Myocyte (in vitro differentiated cells): Measurements from ENCODE around the gene HMOX2. TPM values are rescaled to one million over a fixed set of nuclear protein-coding genes. Genes with fewer than 3 reads are reported as not detected.

Source experiments
- DNase-seq: peaks from one replicate; pipeline ENCODE4 v3.0.0-alpha.2; 2012; ENCODE audit warnings: low read depth
- total RNA-seq: library from RNA; depleted of rRNA; stranded (reverse); fragments of >200 nt; gene quantifications from 2 replicates; pipeline ENCODE4 v1.2.3, GENCODE V29; 2014

The HMOX2 gene
- total RNA-seq, 1 donor from 2014 or later = 35.4 TPM

DNA sequence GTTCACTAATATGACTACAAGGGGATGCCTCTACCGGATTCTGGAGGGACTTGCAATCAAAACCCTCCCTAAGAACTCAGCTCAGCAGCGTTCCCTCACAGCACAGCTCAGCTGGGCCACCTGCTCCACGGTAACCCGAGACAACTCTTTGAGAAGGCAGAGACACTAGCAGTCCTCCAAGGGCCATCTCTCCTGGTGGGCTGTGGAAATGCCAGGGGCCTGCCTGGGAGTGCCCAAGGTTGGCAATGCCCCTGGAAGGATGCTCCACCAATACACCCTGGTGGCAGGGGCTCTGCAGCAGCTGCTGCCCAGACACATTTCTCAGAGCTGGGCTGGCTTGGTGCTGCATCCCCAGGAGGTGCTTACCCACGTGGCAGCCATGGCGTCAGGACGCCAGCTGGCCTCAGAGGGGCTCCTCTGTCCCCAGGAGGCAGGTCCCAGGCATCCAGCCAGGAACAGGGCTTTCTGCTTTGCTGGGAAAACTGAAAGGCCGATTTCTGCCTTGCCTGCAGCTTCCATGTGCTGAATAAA is 45.9 kb downstream of the HMOX2 start:
- peak; percentile 74 for DNase-seq

DNA sequence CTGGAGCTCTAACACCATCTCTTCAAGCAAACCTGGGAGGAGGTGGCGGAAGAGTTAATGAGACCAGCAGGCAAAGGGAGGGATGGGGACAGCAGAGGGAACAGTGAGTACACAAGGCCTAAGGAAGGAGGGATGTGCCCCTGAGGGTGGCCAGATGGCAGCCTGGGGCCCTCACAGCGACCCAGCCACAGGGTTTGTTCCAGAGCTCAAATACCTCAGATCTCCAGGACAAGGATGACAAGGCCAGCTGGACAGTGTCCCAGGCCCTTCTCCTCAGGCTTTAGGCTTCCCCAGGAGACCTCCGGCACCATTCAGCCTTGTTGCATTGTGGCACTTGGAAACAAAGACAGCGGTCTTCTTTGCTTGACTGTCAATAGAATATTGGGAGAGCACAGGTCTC is 47.5 kb downstream of the HMOX2 start:
- peak; percentile 17 for DNase-seq

DNA sequence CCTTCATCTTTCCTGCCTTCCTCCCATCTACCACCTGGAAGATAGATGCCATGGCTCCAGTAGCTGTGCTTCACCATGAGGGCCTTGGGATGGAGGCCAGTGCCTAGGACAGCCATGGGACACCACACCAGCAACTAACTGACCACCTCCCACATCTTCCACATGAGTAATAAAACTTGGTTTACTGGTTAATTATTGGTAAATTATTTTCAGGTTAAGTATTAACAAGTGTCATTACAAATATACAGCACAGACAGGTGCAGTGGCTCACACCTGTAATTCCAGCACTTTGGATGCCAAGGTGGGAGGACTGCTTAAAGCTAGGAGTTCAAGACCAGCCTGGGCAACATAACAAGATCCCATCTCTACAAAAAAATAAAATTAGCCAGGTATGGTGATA is 48.4 kb downstream of the HMOX2 start:
- no peak for DNase-seq

DNA sequence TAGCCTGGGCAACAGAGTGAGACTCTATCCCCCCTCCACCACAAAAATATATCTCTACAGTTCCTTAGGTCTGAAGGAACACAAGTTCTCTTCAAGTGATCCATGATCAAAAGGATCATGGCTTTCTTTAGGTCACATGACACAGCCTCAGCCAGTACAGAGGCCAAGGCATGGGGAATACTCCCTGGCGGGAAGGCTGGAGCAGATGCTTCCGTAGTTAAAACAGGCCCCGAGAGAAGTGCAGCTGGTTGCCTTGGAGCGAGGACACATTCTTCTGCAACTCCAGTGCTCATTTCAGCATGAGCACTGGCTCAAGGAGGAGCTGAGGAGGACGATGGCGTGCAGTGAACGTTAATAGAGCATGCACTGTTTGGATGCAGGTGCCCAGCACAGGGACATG is 48.9 kb downstream of the HMOX2 start:
- no peak for DNase-seq

DNA sequence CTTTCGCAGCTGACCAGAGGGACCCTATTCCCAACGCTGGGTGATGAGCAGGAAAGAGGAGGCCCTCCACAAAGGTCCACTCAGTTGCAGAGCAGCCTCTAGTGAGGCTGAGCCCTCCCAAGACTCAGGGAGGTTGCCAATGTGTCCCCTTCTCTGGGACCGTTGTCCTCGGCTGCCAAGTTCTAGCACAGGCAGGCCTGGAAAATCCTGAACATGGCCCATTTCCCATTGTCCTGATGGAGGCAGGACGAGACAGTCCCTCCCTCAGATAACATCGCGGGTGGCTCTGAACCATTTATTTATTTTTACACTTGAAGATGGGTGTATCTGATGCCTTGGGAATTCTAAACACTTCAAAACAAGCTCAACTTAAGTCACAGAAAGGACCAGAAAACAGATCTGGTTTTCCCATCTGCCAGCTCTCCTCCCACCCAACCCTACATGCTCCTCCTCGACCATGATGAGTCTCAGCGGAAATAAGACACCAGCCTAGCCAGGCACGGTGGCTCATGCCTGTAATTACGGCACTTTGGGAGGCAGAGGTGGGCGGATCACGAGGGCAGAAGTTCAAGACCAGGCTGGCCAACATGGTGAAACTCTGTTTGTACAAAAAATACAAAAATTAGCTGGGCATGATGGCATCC is 49.6 kb downstream of the HMOX2 start:
- DNase-seq = no peak

DNA sequence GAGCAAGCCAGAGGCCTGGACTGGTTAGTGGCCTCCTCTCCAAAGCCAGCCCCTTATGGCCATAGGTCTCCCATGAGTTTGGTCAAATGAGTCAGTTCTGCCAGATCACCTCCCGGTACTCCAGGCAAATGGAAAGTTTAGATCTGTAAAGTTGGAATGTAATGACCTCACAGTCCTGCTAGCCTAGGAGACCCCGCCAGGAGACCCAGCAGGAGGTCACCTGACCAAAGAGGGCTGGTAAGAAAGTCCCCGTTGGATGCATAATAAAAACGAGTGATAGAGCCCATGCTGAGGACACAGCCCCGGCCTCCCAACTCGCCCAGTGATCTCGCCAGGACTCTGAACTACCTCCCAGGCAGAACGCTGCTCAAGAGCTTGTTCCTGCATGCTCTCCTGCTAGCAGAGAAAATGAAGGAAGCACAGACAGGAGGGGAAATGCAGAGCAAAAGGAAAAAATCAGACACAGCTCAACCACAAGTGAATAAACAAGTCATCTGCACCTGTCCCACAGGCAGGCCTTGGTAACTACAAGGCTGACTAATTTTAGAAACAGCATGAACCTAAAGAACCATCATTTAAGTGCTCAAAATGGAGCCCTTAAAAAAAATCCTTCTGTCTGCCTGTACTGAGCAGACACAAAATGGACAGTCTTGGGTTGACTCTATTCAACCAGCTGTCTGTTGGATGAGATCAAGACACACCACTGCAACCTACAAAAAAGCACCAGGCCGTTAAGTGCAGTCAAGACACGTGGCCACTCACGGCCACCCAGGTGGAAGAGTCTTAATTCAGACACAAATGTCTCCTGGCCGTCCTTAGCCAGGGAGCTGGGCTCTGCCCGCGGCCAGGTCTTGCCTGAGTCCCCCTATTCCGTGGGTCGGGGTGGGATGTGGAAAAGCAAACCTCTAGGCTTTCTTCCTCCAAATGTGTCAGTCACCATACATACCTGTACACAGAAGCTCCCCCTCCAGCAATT is 53.2 kb downstream of the HMOX2 start:
- peak; percentile 79 for DNase-seq

DNA sequence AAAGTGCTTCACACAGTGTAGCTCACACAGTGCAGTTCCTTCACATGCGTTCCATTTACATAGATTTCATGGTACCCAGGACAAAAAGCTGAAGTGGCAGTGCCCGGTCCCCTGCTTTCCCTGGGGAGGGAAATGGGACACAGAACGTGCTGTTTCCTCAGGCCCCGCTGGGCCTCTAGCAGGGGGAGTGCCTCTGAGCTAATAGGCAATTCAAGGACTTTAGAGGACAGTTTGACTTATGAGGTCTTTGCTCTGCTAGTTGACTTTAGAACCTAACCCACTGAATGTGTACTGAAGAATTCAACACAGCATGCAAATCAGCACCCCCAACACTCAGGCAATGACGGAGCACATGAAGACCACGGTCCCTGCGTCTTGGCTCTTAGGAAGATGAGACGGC is 55.6 kb downstream of the HMOX2 start:
- DNase-seq = no peak

DNA sequence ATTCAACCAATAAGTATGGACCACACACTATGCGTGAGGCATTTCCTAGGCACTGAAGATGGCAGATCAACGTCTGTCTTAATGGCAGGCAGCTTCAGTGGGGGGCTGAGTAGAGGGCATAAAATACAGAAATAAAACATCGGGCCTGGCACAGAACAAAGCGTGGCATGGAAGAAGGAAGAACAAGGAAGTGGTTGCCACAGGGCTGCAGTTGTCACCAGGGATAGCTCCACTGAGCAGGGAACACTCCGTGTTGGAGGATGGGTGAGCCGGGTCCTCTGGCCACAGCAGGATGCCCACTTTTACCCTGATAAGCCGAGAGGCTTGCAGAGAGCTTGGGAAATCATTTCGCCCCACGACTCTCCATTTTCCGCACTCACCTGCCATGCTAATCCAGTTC is 56.0 kb downstream of the HMOX2 start:
- no peak for DNase-seq

DNA sequence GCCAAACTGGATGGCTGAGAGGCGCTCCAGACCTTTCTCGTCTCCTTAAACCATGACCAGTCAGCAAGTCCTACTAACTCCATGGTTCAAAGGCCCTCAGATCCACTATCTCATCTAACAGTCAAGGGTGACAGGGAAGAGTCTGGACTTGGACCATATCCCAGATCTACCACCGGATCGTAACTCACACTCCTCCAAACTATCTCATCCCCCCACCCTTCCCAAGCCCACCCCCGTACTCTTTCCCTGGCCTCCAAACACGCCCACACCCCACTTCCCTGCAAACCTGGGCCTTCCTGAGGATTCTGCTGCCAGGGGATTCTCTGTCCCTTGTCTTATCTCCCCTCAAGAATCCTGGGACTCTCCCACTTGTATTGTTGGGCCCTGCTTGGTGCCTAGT is 57.3 kb downstream of the HMOX2 start:
- DNase-seq = no peak

DNA sequence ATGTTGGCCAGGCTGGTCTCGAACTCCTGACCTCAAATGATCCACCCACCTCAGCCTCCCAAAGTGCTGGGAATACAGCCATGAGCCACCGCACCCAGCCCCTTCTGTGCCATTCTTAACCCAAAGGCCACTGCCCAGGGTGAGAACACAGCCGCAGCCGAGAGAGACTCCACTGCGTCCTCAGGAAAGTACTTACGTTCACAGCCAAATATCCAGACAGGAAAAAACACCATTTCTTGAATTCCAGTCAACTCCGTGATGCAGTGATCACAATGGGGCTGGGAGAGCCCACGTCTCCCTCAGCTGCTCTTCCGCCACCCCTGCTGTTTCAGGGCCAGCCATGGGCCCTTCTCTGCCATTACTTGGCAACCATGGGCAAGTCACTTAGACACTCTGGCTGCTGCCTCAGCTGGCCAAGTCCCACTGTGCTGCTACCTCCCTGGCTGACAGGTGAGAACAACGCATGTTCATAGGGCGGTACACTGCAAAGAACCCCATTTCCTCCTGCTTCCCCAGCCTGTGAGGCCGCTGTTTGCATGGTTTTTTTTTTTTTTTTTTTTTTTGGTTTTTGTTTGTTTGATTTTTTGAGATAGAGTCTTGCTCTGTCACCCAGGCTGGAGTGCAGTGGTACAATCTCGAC is 58.1 kb downstream of the HMOX2 start:
- no peak for DNase-seq

DNA sequence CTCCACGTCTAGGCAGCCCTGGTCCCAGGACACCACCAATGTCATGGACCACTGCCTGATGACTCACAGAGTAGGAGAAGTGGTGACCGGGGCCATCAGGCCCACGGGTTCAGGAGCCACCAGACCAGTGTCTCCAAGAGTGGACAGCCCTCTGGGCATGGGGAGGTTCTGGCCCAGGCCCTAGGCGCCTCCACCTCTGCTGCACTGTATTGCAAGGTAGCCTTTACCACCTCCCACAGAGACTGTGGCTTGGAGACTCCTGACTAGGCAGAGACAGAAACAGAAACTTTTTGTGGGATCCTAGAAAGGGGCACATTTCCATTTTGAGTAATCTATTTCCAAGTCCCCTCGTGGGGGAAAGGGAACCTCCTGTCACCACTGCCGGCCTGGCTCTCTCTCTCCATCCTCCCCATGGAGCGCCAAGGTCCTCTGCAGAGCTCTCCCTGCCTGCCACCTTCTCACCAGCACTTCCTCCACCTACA is 59.5 kb downstream of the HMOX2 start:
- no peak for DNase-seq

DNA sequence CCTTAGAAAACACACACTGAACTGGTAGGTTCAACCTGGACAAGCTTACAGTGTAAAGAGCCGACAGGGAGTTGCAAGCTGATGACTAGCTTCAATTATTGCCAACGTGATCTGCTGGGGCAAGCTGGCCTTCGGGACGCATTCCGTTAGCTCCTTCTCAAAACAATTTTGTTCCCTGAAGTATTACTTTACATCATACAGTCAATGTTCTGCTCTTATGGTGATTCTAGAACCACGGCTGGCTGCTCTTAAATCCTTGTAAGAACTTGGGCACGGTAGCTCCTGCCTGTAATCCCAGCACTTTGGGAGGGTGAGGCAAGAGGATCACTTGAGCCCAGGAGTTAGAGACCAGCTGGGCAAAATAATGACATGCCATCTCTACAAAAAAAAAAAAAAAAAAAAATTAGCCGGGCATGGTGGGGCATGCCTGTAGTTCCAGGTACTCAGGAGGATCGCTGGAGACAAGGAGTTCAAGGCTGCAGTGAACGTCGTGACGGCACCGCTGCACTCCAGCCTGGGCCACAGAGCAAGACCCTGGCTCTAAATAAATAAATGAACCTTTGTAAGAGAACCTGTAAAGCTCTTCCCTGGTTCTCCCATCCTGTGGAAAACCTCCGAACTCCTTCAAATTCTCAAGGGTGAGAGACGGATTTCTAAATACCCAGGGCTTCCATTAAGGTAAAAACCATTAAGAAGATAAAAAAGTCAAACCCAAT is 60.4 kb downstream of the HMOX2 start:
- DNase-seq = no peak

DNA sequence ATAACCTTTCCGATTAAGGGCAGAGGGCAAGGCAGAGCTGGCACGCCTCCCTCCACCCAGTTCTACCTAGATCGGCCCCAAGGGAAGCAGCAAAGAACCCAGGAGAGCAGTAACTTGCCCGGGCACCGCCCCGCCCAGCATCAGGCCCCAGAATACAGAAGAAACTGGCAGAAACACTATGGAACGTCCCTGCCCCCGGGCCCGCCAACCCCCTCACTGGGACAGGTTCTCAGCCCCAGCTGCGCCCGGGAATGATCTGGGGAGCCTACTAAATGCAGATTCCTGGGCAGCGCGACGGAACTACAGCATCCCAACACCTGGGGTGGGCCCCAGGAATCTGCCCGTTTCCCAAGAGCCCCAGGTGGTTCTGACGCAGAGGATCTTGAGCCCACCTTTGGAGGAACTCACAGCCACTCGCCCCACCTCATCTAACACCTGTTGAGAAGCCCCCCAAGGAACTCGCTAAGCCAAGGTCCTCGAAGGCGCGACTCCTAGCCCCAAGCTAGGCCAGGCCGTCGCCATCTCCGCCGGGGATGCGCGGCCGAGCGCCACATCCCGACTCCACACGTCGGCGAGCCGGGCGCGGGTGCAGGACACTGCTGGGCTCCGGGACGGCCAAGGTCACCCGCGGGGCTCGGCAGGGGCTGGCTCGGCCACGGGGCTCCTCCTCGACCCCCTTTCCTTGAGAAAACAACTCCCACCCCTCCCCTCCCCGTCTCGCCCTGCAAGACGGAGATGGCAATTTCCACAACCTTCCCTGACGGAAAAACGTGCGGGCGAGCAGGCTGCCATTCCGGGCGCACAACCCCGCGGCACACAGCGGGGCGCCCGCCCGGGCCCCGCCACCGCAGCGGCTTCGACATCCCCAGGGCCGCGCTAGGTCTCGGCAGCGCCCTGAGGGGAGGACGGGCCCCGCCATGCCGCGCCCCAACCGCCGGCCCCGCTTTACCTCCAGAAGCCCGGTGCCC is 61.5 kb downstream of the HMOX2 start:
- no peak for DNase-seq

DNA sequence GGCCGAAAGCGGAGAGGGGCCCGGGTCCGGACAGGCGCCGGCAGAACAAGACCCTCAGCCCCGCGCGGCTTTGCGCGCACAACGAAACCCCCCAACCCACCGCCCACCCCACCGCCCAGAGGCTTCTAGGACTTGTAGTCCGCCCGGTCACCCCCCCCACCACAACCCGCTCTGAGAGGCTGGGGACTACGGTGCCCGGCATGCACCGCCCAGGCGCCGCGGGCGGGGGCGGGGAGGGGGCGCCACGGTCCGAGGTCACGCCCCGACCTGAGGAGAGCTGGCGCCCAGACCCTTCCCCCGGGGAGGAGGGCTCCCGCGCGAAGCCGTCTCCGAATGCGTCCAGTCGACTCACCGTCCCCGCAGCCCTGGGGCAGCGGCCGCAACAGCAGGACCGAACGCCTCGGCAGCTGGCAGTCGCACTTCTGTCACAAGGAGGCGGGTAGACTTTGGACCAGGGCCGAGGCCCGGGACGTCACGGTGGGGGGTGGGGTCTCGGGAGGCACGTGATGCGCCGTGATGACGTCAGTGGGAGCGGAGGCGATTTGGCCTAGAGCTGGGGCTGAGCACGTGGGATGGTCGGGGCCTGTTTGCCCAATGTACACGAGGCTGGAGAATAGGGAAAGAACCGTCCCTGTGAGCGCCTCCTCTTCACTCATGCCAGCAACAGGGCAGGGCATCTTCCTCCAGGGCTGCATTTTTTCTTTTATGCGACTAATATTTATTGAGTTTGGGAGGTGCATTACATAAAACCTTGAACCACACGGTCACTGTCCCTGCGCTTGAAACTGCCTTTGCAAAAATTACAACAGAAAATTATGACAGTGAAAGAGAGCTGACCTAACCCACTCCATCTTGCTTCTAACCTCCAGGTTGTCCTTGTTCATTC is 62.4 kb downstream of the HMOX2 start, which contains the start of gene CDIP1:
CDIP1 (minus strand) TSS at position 424 of the 886 bp plus-strand sequence. CDS start 24,643 bp downstream, outside the sequence.
- peak; percentile 98 for DNase-seq

DNA sequence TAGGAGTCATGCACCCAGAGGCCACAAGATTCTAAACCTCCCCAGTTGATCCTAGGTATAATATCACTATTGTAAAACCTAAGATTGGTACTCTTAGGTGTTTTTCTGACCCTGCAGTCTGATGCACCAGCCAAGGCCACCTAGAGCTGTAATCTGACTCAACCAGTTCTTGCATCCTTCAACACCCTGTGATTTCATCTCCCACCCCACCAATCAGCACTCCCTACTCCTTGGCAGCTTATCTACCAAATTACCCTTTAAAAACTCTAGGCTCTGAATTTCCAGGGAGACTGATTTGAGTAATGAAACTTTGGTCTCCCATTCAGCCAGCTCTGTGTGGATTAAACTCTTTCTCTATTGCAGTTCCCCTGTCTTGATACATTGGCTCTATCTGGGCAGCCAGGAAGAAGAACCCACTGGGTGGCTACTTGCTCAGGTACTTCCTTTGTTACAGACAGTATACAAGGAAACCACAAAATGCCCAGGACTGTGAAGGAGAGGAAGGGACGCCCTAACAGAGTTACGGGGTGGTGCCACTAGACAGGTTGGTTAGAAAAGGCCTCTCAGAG is 63.6 kb downstream of the HMOX2 start:
- no peak for DNase-seq

DNA sequence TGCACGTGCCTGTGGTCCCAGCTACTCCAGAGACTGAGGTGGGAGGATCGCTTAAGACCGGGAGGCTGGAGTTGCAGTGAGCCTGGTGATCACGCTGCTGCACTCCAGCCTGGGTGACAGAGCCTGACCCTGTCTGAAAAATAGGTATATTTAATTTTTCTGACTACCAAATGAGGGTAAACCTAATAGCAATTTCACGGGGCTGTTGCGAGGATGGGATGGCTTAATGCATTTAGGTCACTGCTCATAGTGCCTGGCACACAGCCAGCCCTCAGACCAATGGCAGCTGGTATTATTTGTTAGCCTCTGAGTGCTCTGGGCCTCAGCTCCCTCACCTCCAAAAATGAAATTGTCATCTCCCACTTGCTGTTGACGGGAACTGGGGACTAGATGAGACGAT is 68.3 kb downstream of the HMOX2 start:
- peak; percentile 60 for DNase-seq

DNA sequence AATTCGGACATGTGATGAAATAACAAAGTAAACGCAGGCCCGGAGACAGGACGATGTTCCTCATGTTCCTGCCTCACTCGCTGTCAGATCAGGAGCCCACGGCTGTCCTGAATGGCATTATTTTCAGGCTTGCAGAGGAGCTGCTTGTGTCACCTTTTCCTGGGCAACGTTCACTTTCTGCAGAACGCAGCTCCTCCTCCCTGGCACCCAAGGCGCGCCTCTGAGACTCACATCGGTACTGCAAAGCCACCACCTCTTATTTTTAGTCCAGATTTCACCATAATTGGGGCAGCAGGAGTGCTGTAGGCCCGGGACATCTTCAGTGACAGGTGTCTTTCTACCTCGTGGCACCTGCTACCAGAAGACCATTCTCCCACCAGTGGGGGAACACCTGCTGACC is 71.9 kb downstream of the HMOX2 start:
- DNase-seq = no peak

DNA sequence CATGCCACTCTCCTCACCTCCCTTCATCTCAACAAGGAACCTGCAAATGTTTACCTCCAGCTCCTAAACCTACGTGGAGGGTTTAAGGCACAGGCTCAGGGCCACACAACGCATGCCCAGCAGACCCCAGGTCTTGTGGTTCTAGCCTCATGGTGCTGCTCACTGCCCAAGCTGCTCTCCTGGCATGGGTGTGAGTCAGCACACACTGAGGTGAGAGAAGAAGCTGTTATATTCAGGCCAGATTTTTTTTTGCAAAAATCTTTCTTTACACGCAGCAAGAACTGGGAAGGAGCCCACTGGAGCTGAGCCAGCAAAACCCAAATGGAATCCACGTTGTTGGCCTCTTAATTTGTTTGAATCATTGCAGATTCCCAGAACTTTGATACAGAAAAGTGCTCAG is 74.4 kb downstream of the HMOX2 start:
- DNase-seq = no peak
